GM11168 (cell line): Measurements from ENCODE around the gene STK10.

Experiments
- in situ Hi-C: fragments of 300-500 bp; cut with MboI; formaldehyde crosslinking; loops from one replicate; pipeline ENCODE4 v1.12.0; 2022; ENCODE audit warnings: low sequenced_read_pairs; ENCODE audit not compliant: unreplicated experiment

Gene STK10

DNA sequence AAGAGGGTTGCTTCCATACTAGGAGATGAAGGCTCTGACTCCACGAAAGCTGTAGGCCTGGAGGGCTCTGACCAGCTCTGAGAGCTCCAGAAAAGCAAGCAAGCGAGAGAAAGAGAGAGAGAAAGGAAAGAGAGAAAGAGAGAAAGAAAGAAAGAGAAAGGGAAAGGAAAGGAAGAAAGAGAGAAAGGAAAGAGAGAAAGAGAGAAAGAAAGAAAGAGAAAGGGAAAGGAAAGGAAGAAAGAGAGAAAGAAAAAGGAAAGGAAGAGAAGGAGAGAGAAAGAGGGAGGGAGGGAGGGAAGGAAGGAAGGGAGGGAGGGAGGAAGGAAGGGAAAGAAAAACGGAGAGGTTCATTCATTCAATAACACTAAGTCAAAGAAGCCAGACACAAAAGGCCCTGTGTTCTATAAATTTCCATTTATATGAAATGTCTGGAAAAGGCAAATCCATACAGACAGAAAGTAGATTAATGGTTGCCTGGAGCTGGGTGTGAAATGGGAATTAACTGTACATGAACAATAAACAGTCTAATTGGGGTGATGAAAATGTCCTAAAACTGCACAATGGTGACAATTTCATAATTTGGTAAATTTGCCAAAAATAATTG, 1.8 kb upstream of the STK10 start:
- in situ Hi-C loops, result no loop called here

- in situ Hi-C loops, result no loop called here
These were observed 1.1 kb upstream of the STK10 start for GRCh38 chr5:172188893-172189692.

DNA sequence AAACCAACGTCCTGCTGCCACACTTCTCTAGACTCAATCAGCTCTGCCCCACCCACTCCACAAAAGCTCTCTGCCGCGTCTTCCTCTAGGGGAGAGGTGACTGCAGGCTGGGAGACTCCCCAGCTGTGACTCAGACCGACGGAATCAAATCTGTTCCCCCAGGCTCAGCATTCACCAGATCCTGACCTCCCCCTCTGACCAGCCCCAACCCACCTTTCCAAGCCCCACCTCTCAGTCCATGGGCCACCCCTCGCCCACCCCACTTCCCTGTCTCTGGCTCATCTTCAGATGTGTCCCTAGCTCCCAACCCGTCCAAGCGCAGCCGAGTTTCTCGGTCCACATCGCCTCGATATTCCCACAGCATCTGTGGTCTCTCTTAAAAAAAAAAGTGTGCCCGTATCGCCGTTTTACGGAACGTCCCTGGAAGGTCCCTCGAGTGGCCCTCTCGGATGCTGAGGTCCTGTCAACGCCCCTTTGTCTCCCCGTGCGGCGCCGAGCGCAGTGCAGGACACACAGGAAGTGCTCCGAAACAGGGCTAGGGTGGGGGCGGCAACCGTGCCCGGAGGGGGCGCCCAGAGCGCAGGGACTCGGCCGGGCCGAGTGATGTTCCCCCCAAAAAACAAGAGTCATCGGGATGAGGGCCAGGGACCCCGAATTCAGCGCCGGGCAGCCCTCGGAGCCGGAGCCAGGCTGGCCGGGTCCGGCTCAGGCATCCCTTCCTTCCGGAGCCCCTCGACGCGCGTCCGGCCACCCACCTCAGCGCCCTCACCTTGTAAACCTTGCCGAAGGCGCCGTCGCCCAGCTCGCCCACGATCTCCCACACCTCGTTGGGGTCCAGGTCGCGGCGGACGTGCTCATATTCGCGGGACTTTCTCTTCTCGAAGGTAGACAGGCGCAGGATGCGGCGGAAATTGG, 649 bp downstream of the STK10 start:
- in situ Hi-C loops, result no loop called here

- in situ Hi-C loops, result no loop called here
These were observed 1.8 kb downstream of the STK10 start for GRCh38 chr5:172186114-172186695.

- in situ Hi-C loops, result no loop called here
These were observed 2.9 kb downstream of the STK10 start for GRCh38 chr5:172185096-172185461.

GRCh38 chr5:172183881-172184280, 4.1 kb downstream of the STK10 start:
- in situ Hi-C loops, result no loop called here

DNA sequence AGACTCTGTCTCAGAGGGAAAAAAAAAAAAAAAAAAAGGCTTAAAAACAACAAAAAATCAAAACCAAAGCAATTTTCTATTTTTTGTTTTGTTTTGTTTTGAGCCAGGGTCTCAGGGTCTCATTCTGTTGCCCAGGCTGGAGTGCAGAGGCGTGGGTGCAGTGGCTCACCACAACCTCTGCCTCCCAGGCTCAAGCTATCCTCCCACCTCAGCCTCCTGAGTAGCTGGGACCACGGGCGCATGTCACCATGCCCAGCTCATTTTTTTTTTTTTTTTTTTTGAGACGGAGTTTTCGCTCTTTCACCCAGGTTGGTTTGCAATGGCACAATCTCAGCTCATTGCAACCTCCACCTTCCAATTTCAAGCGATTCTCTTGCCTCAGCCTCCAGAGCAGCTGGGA, 5.7 kb downstream of the STK10 start:
- in situ Hi-C loops, result no loop called here

GRCh38 chr5:172180936-172181335, 7.1 kb downstream of the STK10 start:
- in situ Hi-C loops, result no loop called here

- in situ Hi-C loops, result loop anchor here (5.0 kb wide), 1 partner anchor 67 kb away; no protein-coding TSS in a partner anchor
These were observed 8.7 kb downstream of the STK10 start for GRCh38 chr5:172178991-172179989.

DNA sequence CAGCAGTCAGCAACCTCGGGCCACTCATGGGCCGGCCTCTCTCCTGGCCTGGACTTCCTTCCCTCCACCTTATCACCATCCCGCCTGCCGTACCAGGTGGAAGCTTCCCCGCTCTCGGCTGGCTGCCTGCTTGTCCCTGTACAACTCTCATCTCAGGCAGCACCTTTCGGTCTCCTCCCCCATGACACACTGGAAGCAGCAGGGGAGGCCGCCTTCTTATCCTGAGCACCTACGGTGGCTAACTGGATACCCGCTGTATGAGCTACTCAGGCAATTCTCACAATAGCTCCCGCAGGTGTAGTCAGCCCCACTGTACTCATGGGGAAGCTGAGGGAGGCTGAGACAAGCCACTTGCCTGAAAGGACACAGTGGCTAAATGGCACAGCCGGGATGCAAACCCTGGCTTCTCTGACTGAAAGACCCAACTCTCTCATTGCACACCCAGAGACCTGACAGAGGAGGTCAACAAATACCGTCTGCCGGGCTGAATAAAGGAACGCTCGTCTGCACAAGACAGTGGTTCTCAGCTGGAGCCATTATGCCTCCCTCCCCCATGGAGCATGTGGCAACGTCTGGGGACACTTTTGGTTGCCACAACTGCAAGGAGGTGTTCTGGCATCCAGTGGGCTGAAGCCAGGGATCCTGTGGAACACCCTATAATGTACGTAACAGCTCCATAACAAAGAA, 9.6 kb downstream of the STK10 start:
- in situ Hi-C loops, result loop anchor here (5.0 kb wide), 1 partner anchor 66 kb away; no protein-coding TSS in a partner anchor

DNA sequence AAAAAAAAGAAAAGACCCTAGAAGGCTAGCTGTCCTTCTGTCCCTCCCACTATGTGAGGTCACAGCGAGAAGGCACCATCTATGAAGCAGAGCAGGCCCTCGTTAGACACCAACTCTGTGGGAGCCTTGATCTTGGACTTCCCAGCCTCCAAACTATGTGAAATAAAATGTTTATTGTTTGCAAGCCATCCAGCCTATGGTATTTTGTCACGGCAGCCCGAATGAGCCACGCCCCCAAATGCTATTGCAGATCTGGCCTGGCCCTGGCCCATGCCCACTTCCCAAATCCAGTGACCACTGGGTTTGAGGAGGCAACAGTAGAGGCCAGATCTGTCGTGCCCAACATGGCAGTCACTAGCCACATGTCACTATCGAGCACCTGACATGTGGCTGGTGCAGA, 10.8 kb downstream of the STK10 start:
- in situ Hi-C loops, result loop anchor here (5.0 kb wide), 1 partner anchor 65 kb away; no protein-coding TSS in a partner anchor

DNA sequence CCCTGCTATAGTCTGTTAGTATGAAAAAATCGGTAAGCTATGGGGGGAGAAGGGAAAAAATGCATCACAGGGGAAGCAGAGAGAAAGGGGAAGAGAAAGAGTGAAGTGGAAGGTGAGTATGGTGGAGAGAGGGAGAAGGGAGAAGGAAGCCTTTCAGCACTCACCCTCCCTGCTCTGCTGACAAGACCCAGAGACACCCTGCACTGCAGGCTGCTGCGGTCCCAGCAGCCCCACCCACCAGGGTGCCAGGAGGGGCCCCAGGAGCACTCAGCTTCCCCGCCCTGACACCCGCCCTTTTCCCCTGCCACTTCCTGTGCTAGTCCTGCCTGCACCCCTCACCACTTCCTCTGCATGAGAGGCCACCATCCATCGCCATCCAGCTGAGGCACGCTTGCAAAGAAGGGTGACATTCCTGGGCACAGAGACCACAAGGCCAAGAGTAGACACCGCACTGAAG, 12.7 kb downstream of the STK10 start:
- in situ Hi-C loops, result loop anchor here (5.0 kb wide), 1 partner anchor 63 kb away; no protein-coding TSS in a partner anchor

- in situ Hi-C loops, result no loop called here
These were observed 14.4 kb downstream of the STK10 start for GRCh38 chr5:172173564-172174153.

GRCh38 chr5:172172912-172173563, 15.0 kb downstream of the STK10 start:
- in situ Hi-C loops, result no loop called here

- in situ Hi-C loops, result no loop called here
These were observed 16.9 kb downstream of the STK10 start for GRCh38 chr5:172171118-172171517.

- in situ Hi-C loops, result no loop called here
These were observed 17.7 kb downstream of the STK10 start for GRCh38 chr5:172170251-172170701.

DNA sequence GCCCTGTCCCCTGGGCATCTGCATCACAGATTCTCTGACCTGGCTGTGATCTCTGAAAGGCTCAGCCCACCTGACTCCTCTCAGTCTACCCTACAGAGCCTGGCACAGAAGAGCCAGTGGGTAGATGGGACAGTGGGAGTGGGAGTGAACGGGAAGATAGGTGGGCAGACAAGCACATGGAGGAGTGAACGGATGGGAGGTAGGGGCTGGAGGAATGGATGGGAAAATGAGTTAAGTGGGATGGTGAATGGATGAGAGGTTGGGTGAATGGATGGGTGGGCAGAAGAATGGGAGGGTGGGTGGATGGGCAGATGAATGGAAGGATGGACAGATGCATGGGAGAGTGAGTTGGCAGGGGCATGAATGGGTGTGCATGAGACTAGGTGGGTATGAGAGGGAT, 18.8 kb downstream of the STK10 start:
- in situ Hi-C loops, result no loop called here

GRCh38 chr5:172168311-172168710, 19.7 kb downstream of the STK10 start:
- in situ Hi-C loops, result no loop called here
